ENCODE results near the gene ARHGAP18.

Gene ARHGAP18

GRCh38 chr6:129740013-129740412 is 30.0 kb upstream of the ARHGAP18 start:
- Mint-ChIP-seq H3K27ac (ENCODE audit: low read depth) (no peak overlapping the region), H3K36me3 (ENCODE audit: insufficient read depth) (no peaks in the 10 kb centered on the region), H3K27me3 (no peaks in the 10 kb centered on the region), H3K4me3 (no peak overlapping the region), H3K4me1 (peaks cover 19% of the 10 kb centered on the region), H3K9me3 (no peaks in the 10 kb centered on the region)
- DNase-seq (ENCODE audit: low spot score in 2 of 2) (no peak), ATAC-seq (replicated peaks; ENCODE audit: extremely low read depth, poor library complexity, severe bottlenecking) (no peak)

- H3K4me3 Mint-ChIP-seq = no peak overlapping the region
- DNase-seq (ENCODE audit: low spot score in 2 of 2) = no peak
- no peaks in the 10 kb centered on the region for H3K36me3 Mint-ChIP-seq (ENCODE audit: insufficient read depth)
- no peak overlapping the region for H3K27ac Mint-ChIP-seq (ENCODE audit: low read depth)
- ATAC-seq (replicated peaks; ENCODE audit: extremely low read depth, poor library complexity, severe bottlenecking) = no peak
- H3K9me3 Mint-ChIP-seq = no peaks in the 10 kb centered on the region
- H3K27me3 Mint-ChIP-seq = no peaks in the 10 kb centered on the region
- H3K4me1 Mint-ChIP-seq = peaks cover 21% of the 10 kb centered on the region
Observed at GRCh38 chr6:129736105-129736504, 26.1 kb upstream of the ARHGAP18 start.

GRCh38 chr6:129733290-129733689 is 23.3 kb upstream of the ARHGAP18 start:
- Mint-ChIP-seq H3K27ac (ENCODE audit: low read depth) (no peak overlapping the region), H3K9me3 (no peaks in the 10 kb centered on the region), H3K27me3 (no peaks in the 10 kb centered on the region), H3K4me1 (peaks cover 18% of the 10 kb centered on the region), H3K4me3 (no peak overlapping the region), H3K36me3 (ENCODE audit: insufficient read depth) (peaks cover 1% of the 10 kb centered on the region)
- DNase-seq (ENCODE audit: low spot score in 2 of 2) (no peak), ATAC-seq (replicated peaks; ENCODE audit: extremely low read depth, poor library complexity, severe bottlenecking) (no peak)

- Mint-ChIP-seq H3K9me3 (no peaks in the 10 kb centered on the region), H3K27ac (ENCODE audit: low read depth) (no peak overlapping the region), H3K4me1 (peaks cover 18% of the 10 kb centered on the region), H3K27me3 (no peaks in the 10 kb centered on the region), H3K4me3 (no peak overlapping the region), H3K36me3 (ENCODE audit: insufficient read depth) (peaks cover 1% of the 10 kb centered on the region)
- ATAC-seq (replicated peaks; ENCODE audit: extremely low read depth, poor library complexity, severe bottlenecking) (no peak), DNase-seq (ENCODE audit: low spot score in 2 of 2) (no peak)
Observed at GRCh38 chr6:129732542-129732941, 22.6 kb upstream of the ARHGAP18 start.

- Mint-ChIP-seq H3K4me1 (peaks cover 18% of the 10 kb centered on the region), H3K9me3 (no peaks in the 10 kb centered on the region), H3K4me3 (no peak overlapping the region), H3K27ac (ENCODE audit: low read depth) (no peak overlapping the region), H3K36me3 (ENCODE audit: insufficient read depth) (peaks cover 1% of the 10 kb centered on the region), H3K27me3 (no peaks in the 10 kb centered on the region)
- ATAC-seq (replicated peaks; ENCODE audit: extremely low read depth, poor library complexity, severe bottlenecking) = no peak
- no peak for DNase-seq (ENCODE audit: low spot score in 2 of 2)
Observed at GRCh38 chr6:129732034-129732433, 22.1 kb upstream of the ARHGAP18 start.

- no peak overlapping the region for H3K27ac Mint-ChIP-seq (ENCODE audit: low read depth)
- ATAC-seq (replicated peaks; ENCODE audit: extremely low read depth, poor library complexity, severe bottlenecking) (no peak), DNase-seq (ENCODE audit: low spot score in 2 of 2) (no peak)
- H3K9me3 Mint-ChIP-seq = no peaks in the 10 kb centered on the region
- H3K4me1 Mint-ChIP-seq = peaks cover 18% of the 10 kb centered on the region
- peaks cover 1% of the 10 kb centered on the region for H3K36me3 Mint-ChIP-seq (ENCODE audit: insufficient read depth)
- no peaks in the 10 kb centered on the region for H3K27me3 Mint-ChIP-seq
- no peak overlapping the region for H3K4me3 Mint-ChIP-seq
Observed at GRCh38 chr6:129731428-129731827, 21.5 kb upstream of the ARHGAP18 start.

GRCh38 chr6:129730477-129731165 is 20.6 kb upstream of the ARHGAP18 start:
- peak; percentile 55 for ATAC-seq (replicated peaks; ENCODE audit: extremely low read depth, poor library complexity, severe bottlenecking)
- no peak overlapping the region for H3K27ac Mint-ChIP-seq (ENCODE audit: low read depth)
- peaks cover 17% of the 10 kb centered on the region for H3K4me1 Mint-ChIP-seq
- H3K4me3 Mint-ChIP-seq = no peak overlapping the region
- peaks cover 1% of the 10 kb centered on the region for H3K36me3 Mint-ChIP-seq (ENCODE audit: insufficient read depth)
- H3K9me3 Mint-ChIP-seq = no peaks in the 10 kb centered on the region
- DNase-seq (ENCODE audit: low spot score in 2 of 2) = no peak
- no peaks in the 10 kb centered on the region for H3K27me3 Mint-ChIP-seq

GRCh38 chr6:129726650-129727049 is 16.7 kb upstream of the ARHGAP18 start:
- H3K27me3 Mint-ChIP-seq = no peaks in the 10 kb centered on the region
- H3K4me1 Mint-ChIP-seq = peaks cover 10% of the 10 kb centered on the region
- ATAC-seq (replicated peaks; ENCODE audit: extremely low read depth, poor library complexity, severe bottlenecking) = no peak
- DNase-seq (ENCODE audit: low spot score in 2 of 2) = no peak
- no peak overlapping the region for H3K27ac Mint-ChIP-seq (ENCODE audit: low read depth)
- no peak overlapping the region for H3K4me3 Mint-ChIP-seq
- H3K9me3 Mint-ChIP-seq = no peaks in the 10 kb centered on the region
- H3K36me3 Mint-ChIP-seq (ENCODE audit: insufficient read depth) = peaks cover 1% of the 10 kb centered on the region

- H3K27ac Mint-ChIP-seq (ENCODE audit: low read depth) = no peak overlapping the region
- H3K27me3 Mint-ChIP-seq = no peaks in the 10 kb centered on the region
- peaks cover 1% of the 10 kb centered on the region for H3K36me3 Mint-ChIP-seq (ENCODE audit: insufficient read depth)
- H3K9me3 Mint-ChIP-seq = no peaks in the 10 kb centered on the region
- H3K4me1 Mint-ChIP-seq = peaks cover 1% of the 10 kb centered on the region
- DNase-seq (ENCODE audit: low spot score in 2 of 2) = no peak
- ATAC-seq (replicated peaks; ENCODE audit: extremely low read depth, poor library complexity, severe bottlenecking) = no peak
- H3K4me3 Mint-ChIP-seq = no peak overlapping the region
Observed at GRCh38 chr6:129725341-129725740, 15.4 kb upstream of the ARHGAP18 start.

GRCh38 chr6:129719692-129720091 is 9.7 kb upstream of the ARHGAP18 start:
- H3K36me3 Mint-ChIP-seq (ENCODE audit: insufficient read depth) = no peaks in the 10 kb centered on the region
- H3K27me3 Mint-ChIP-seq = no peaks in the 10 kb centered on the region
- no peaks in the 10 kb centered on the region for H3K4me1 Mint-ChIP-seq
- H3K9me3 Mint-ChIP-seq = no peaks in the 10 kb centered on the region
- DNase-seq (ENCODE audit: low spot score in 2 of 2) (no peak), ATAC-seq (replicated peaks; ENCODE audit: extremely low read depth, poor library complexity, severe bottlenecking) (no peak)
- no peak overlapping the region for H3K4me3 Mint-ChIP-seq
- H3K27ac Mint-ChIP-seq (ENCODE audit: low read depth) = no peak overlapping the region

GRCh38 chr6:129717277-129717676 is 7.3 kb upstream of the ARHGAP18 start:
- ATAC-seq (replicated peaks; ENCODE audit: extremely low read depth, poor library complexity, severe bottlenecking) (no peak), DNase-seq (ENCODE audit: low spot score in 2 of 2) (no peak)
- no peaks in the 10 kb centered on the region for H3K27me3 Mint-ChIP-seq

GRCh38 chr6:129713806-129714333 is 3.9 kb upstream of the ARHGAP18 start:
- H3K4me3 Mint-ChIP-seq = no peak overlapping the region
- DNase-seq (ENCODE audit: low spot score in 2 of 2) = no peak
- H3K9me3 Mint-ChIP-seq = no peaks in the 10 kb centered on the region
- ATAC-seq (replicated peaks; ENCODE audit: extremely low read depth, poor library complexity, severe bottlenecking) = peak; percentile 22
- H3K27me3 Mint-ChIP-seq = no peaks in the 10 kb centered on the region
- H3K36me3 Mint-ChIP-seq (ENCODE audit: insufficient read depth) = no peaks in the 10 kb centered on the region
- peaks cover 34% of the 10 kb centered on the region for H3K4me1 Mint-ChIP-seq
- no peak overlapping the region for H3K27ac Mint-ChIP-seq (ENCODE audit: low read depth)

More at GRCh38 chr6:129717277-129717676, 7.3 kb upstream of the ARHGAP18 start:
- no peaks in the 10 kb centered on the region for H3K9me3 Mint-ChIP-seq
- peaks cover 8% of the 10 kb centered on the region for H3K4me1 Mint-ChIP-seq
- no peak overlapping the region for H3K27ac Mint-ChIP-seq (ENCODE audit: low read depth)
- no peaks in the 10 kb centered on the region for H3K36me3 Mint-ChIP-seq (ENCODE audit: insufficient read depth)
- no peak overlapping the region for H3K4me3 Mint-ChIP-seq

- ATAC-seq (replicated peaks; ENCODE audit: extremely low read depth, poor library complexity, severe bottlenecking) (no peak), DNase-seq (ENCODE audit: low spot score in 2 of 2) (no peak)
- Mint-ChIP-seq H3K36me3 (ENCODE audit: insufficient read depth) (no peaks in the 10 kb centered on the region), H3K27me3 (no peaks in the 10 kb centered on the region), H3K27ac (ENCODE audit: low read depth) (no peak overlapping the region), H3K4me3 (peak overlapping the region; percentile 100), H3K4me1 (peaks cover 47% of the 10 kb centered on the region), H3K9me3 (no peaks in the 10 kb centered on the region)
Observed at GRCh38 chr6:129711271-129711631, 1.3 kb upstream of the ARHGAP18 start.

Measured in central memory CD8-positive, alpha-beta T cell (primary cell).